Neural cell (in vitro differentiated cells): ENCODE results near the gene USO1.

Experiments used
- CTCF ChIP-seq: fragments of 450-650 bp; IDR thresholded peaks from 2 replicates; pipeline ENCODE4 v1.5.1; 2014; ENCODE audit warnings: antibody characterized with exemption, mild to moderate bottlenecking, moderate library complexity; ENCODE audit not compliant: poor library complexity, severe bottlenecking
- EZH2 ChIP-seq: fragments of 200-600, 300-800 bp; shearing (Covaris generic), sonication (generic); IDR thresholded peaks from 2 replicates; pipeline ENCODE4 v1.6.1; 2014; ENCODE audit warnings: antibody characterized with exemption, low read length, borderline replicate concordance, mild to moderate bottlenecking; ENCODE audit not compliant: insufficient read depth, poor library complexity, severe bottlenecking
- RAD21 ChIP-seq: fragments of 450-650 bp; conservative IDR thresholded peaks from 2 replicates; pipeline ENCODE4 v1.6.1; 2014; ENCODE audit warnings: antibody characterized with exemption, mild to moderate bottlenecking, moderate library complexity
- SMC3 ChIP-seq: fragments of 450-650 bp; conservative IDR thresholded peaks from 2 replicates; pipeline ENCODE4 v1.6.1; 2014; ENCODE audit warnings: antibody characterized with exemption, mild to moderate bottlenecking, moderate library complexity; ENCODE audit not compliant: poor library complexity
- TAF1 ChIP-seq: IDR thresholded peaks from 2 replicates; pipeline ENCODE4 v1.6.1; 2012; ENCODE audit warnings: low read depth

- TF ChIP-seq RAD21 (no peak), CTCF (no peak), EZH2 (no peak), TAF1 (no peak), SMC3 (no peak)
These were observed 5.8 kb upstream of the USO1 start for GRCh38 chr4:75718529-75718928.
